ENCODE data around the gene COL4A2.

Gene COL4A2

DNA sequence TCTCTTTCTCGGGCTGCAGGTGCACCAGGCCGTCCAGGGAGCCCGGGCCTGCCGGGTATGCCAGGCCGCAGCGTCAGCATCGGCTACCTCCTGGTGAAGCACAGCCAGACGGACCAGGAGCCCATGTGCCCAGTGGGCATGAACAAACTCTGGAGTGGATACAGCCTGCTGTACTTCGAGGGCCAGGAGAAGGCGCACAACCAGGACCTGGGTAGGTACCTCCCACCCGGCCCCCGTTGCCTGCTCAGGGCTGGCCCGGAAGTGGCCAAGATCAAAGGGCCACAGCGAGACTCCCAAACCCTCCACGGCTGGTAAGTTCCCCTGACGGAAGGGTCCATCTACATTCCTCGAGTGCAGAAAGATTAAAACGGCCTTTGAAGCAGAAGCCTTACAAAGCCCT, 199.3 kb downstream of the COL4A2 start:
- H3K27me3 ChIP-seq (ENCODE audit: insufficient read depth, low read length, poor library complexity, severe bottlenecking): no peaks in the 10 kb centered on the region
- H3K4me2 ChIP-seq (ENCODE audit: low read depth, low read length, poor library complexity, severe bottlenecking): no peak overlapping the region
- H3K36me3 ChIP-seq (ENCODE audit: insufficient read depth, low read length): no peaks in the 10 kb centered on the region

GRCh38 chr13:110506859-110507566, 199.9 kb downstream of the COL4A2 start:
- Histone ChIP-seq H2AFZ (ENCODE audit: low read length) (no peak overlapping the region), H3K4me2 (ENCODE audit: low read depth, low read length, poor library complexity, severe bottlenecking) (no peak overlapping the region), H3K4me3 (ENCODE audit: low read length, poor library complexity, severe bottlenecking) (no peak overlapping the region), H3K9me2 (replicated peaks; ENCODE audit: low read depth, low read length) (no peaks in the 10 kb centered on the region), H3K9ac (ENCODE audit: low read depth, low read length, poor library complexity, severe bottlenecking) (no peak overlapping the region), H4K20me1 (ENCODE audit: insufficient read depth, low read length, poor library complexity, severe bottlenecking) (no peaks in the 10 kb centered on the region), H3K27me3 (ENCODE audit: insufficient read depth, low read length, poor library complexity, severe bottlenecking) (no peaks in the 10 kb centered on the region), H3K9me3 (ENCODE audit: insufficient read depth, low read depth, low read length) (no peaks in the 10 kb centered on the region), H3K4me1 (ENCODE audit: insufficient read depth, low read length, poor library complexity, severe bottlenecking) (no peaks in the 10 kb centered on the region), H3K36me3 (ENCODE audit: insufficient read depth, low read length) (no peaks in the 10 kb centered on the region), H3K79me2 (ENCODE audit: insufficient read depth, low read length) (no peaks in the 10 kb centered on the region), H3F3A (ENCODE audit: low read depth) (no peaks in the 10 kb centered on the region)
- TF ChIP-seq EZH2phosphoT487 (IDR thresholded peaks at IDR 0.05; ENCODE audit: borderline replicate concordance) (no peak), CTCF (conservative IDR thresholded peaks at IDR 0.05; ENCODE audit: low read length) (no peak)

More for the DNA sequence above, 199.3 kb downstream of the COL4A2 start:
- no peaks in the 10 kb centered on the region for H3K9me2 ChIP-seq (replicated peaks; ENCODE audit: low read depth, low read length)
- H3K4me3 ChIP-seq (ENCODE audit: low read length, poor library complexity, severe bottlenecking): no peak overlapping the region
- H3K9me3 ChIP-seq (ENCODE audit: insufficient read depth, low read depth, low read length): no peaks in the 10 kb centered on the region
- H3K4me1 ChIP-seq (ENCODE audit: insufficient read depth, low read length, poor library complexity, severe bottlenecking): no peaks in the 10 kb centered on the region
- no peak overlapping the region for H3K9ac ChIP-seq (ENCODE audit: low read depth, low read length, poor library complexity, severe bottlenecking)
- TF ChIP-seq EZH2phosphoT487 (IDR thresholded peaks at IDR 0.05; ENCODE audit: borderline replicate concordance) (no peak), CTCF (conservative IDR thresholded peaks at IDR 0.05; ENCODE audit: low read length) (no peak)
- H3K79me2 ChIP-seq (ENCODE audit: insufficient read depth, low read length): no peaks in the 10 kb centered on the region
- H3F3A ChIP-seq (ENCODE audit: low read depth): no peaks in the 10 kb centered on the region
- no peak overlapping the region for H2AFZ ChIP-seq (ENCODE audit: low read length)
- no peaks in the 10 kb centered on the region for H4K20me1 ChIP-seq (ENCODE audit: insufficient read depth, low read length, poor library complexity, severe bottlenecking)

DNA sequence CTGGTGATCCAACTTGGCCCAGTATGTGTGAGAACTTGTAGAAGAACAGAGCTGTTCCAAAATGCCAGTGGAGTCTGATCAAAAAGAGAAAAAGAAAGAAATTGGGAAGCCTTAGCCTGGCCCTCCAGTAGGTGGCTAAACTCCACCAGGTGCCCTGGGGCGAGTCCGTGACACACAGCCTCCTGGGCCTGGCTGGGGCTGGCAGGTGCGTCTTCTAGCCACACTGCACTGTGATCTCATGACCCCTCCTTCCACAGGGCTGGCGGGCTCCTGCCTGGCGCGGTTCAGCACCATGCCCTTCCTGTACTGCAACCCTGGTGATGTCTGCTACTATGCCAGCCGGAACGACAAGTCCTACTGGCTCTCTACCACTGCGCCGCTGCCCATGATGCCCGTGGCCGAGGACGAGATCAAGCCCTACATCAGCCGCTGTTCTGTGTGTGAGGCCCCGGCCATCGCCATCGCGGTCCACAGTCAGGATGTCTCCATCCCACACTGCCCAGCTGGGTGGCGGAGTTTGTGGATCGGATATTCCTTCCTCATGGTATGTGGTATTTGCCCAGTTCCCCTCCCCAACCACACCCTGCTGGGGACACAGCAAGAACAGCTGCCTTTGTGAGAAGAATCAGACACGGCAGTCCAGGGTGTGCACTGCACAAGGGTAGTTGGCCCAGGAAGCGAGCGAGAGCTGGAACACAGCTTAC, 200.7 kb downstream of the COL4A2 start:
- Histone ChIP-seq H3K79me2 (ENCODE audit: insufficient read depth, low read length) (no peaks in the 10 kb centered on the region), H3K36me3 (ENCODE audit: insufficient read depth, low read length) (no peaks in the 10 kb centered on the region), H2AFZ (ENCODE audit: low read length) (no peak overlapping the region), H3K9me2 (replicated peaks; ENCODE audit: low read depth, low read length) (no peaks in the 10 kb centered on the region), H3K4me1 (ENCODE audit: insufficient read depth, low read length, poor library complexity, severe bottlenecking) (no peaks in the 10 kb centered on the region), H3K4me2 (ENCODE audit: low read depth, low read length, poor library complexity, severe bottlenecking) (no peak overlapping the region), H3F3A (ENCODE audit: low read depth) (no peaks in the 10 kb centered on the region), H3K4me3 (ENCODE audit: low read length, poor library complexity, severe bottlenecking) (no peak overlapping the region), H3K9me3 (ENCODE audit: insufficient read depth, low read depth, low read length) (no peaks in the 10 kb centered on the region), H3K27me3 (ENCODE audit: insufficient read depth, low read length, poor library complexity, severe bottlenecking) (no peaks in the 10 kb centered on the region), H4K20me1 (ENCODE audit: insufficient read depth, low read length, poor library complexity, severe bottlenecking) (no peaks in the 10 kb centered on the region), H3K9ac (ENCODE audit: low read depth, low read length, poor library complexity, severe bottlenecking) (no peak overlapping the region)
- TF ChIP-seq CTCF (conservative IDR thresholded peaks at IDR 0.05; ENCODE audit: low read length) (no peak), EZH2phosphoT487 (IDR thresholded peaks at IDR 0.05; ENCODE audit: borderline replicate concordance) (no peak)
